Right ventricle myocardium inferior (tissue), 1 donor: ENCODE data around the gene ADCY4. TPM values are rescaled to one million over a fixed set of nuclear protein-coding genes. Genes with fewer than 3 reads are reported as not detected.

Experiments used
- ATAC-seq: fragments of 200-7000 bp; cut with Tn5 transposase; one replicate; pipeline ENCODE4 v1.9.1; 2020; ENCODE audit warnings: mild to moderate bottlenecking, moderate library complexity
- DNase-seq: peaks from one replicate; pipeline ENCODE4 v3.0.0; 2021; ENCODE audit errors: missing footprints
- intact Hi-C: fragments of 100-400 bp; cut with DNase I; formaldehyde crosslinking; loops from one replicate; pipeline ENCODE4 v1.11.0; 2022
- total RNA-seq: library from RNA; stranded (reverse); fragmentation: NEBNext Ultra II Directional; extraction: Animal tissue kit (Norgen Biotek cat#: 25700); gene quantifications from one replicate; pipeline ENCODE4 v1.2.1, GENCODE V29; 2021
- donor health status: DM: no; HTN: yes; CAD: no; lungs with severe emphysema.

The ADCY4 gene
- total RNA-seq, 1 donor from 2014 or later = 27.3 TPM

- no peak for DNase-seq
- intact Hi-C loops = no loop called here
- ATAC-seq = no peak
Measured at GRCh38 chr14:24289649-24290280, 45.1 kb downstream of the ADCY4 start.

GRCh38 chr14:24286996-24287395 lies 47.9 kb downstream of the ADCY4 start:
- no peak for ATAC-seq
- DNase-seq = no peak
- intact Hi-C loops = no loop called here

GRCh38 chr14:24285351-24285750 lies 49.5 kb downstream of the ADCY4 start:
- intact Hi-C loops = no loop called here
- no peak for ATAC-seq
- no peak for DNase-seq

- intact Hi-C loops = no loop called here
- no peak for ATAC-seq
- DNase-seq = peak; percentile 35
Measured at GRCh38 chr14:24284501-24285035, 50.3 kb downstream of the ADCY4 start.

GRCh38 chr14:24283796-24284460 lies 50.9 kb downstream of the ADCY4 start:
- intact Hi-C loops = no loop called here
- peak; percentile 9 for DNase-seq
- ATAC-seq = no peak

GRCh38 chr14:24282736-24283135 lies 52.1 kb downstream of the ADCY4 start:
- ATAC-seq = no peak
- intact Hi-C loops = no loop called here
- DNase-seq = peak; percentile 14

- no peak for DNase-seq
- intact Hi-C loops = no loop called here
- ATAC-seq = no peak
Measured at GRCh38 chr14:24281636-24282035, 53.2 kb downstream of the ADCY4 start.

GRCh38 chr14:24280797-24281460 lies 53.9 kb downstream of the ADCY4 start:
- DNase-seq (peak; percentile 26), ATAC-seq (peak; percentile 38)
- intact Hi-C loops = no loop called here

GRCh38 chr14:24279301-24280186 lies 55.3 kb downstream of the ADCY4 start:
- DNase-seq (peak; percentile 58), ATAC-seq (peak; percentile 64)
- intact Hi-C loops = no loop called here

- DNase-seq (no peak), ATAC-seq (no peak)
- intact Hi-C loops = no loop called here
Measured at GRCh38 chr14:24278424-24278823, 56.4 kb downstream of the ADCY4 start.

- intact Hi-C loops = no loop called here
- no peak for ATAC-seq
- DNase-seq = no peak
Measured at GRCh38 chr14:24277606-24278321, 57.1 kb downstream of the ADCY4 start.

- intact Hi-C loops = no loop called here
- no peak for DNase-seq
- no peak for ATAC-seq
Measured at GRCh38 chr14:24277071-24277470, 57.8 kb downstream of the ADCY4 start.

GRCh38 chr14:24274101-24274543 lies 60.7 kb downstream of the ADCY4 start:
- intact Hi-C loops = no loop called here
- ATAC-seq (no peak), DNase-seq (no peak)

GRCh38 chr14:24273422-24273998 lies 61.4 kb downstream of the ADCY4 start:
- intact Hi-C loops = loop anchor here (2.0 kb wide), 1 partner anchor 25 kb away; the partner anchor contains the start of genes DHRS1 and NOP9
- no peak for DNase-seq
- ATAC-seq = no peak

GRCh38 chr14:24272467-24272866 lies 62.4 kb downstream of the ADCY4 start:
- ATAC-seq = no peak
- intact Hi-C loops = loop anchor here (2.0 kb wide), 1 partner anchor 26 kb away; the partner anchor contains the start of genes DHRS1 and NOP9
- no peak for DNase-seq

GRCh38 chr14:24271834-24272263 lies 63.0 kb downstream of the ADCY4 start:
- ATAC-seq (no peak), DNase-seq (no peak)
- intact Hi-C loops = loop anchor here (1.0 to 2.0 kb wide), 2 partner anchors 27 to 30 kb away; partner anchors contain the start of genes DHRS1, NOP9 and TINF2

- intact Hi-C loops = loop anchor here (1.0 kb wide), 1 partner anchor 29 kb away; the partner anchor contains the start of gene TINF2
- DNase-seq (peak; percentile 94), ATAC-seq (peak; percentile 96)
Measured at GRCh38 chr14:24271134-24271833, 63.6 kb downstream of the ADCY4 start, which contains the start of gene RABGGTA. Gene RABGGTA (minus strand): TSS chr14:24271597. CDS start chr14:24271115, 482 bp downstream.
